K562 (cell line): ENCODE measurements around the gene C6orf47. TPM values are rescaled to one million over a fixed set of nuclear protein-coding genes. Genes with fewer than 3 reads are reported as not detected.

Source experiments
- KDM5B ChIP-seq: fragments of 200-600 bp; sonication (generic); IDR thresholded peaks from 2 replicates; pipeline ENCODE4 v1.6.1; 2012; ENCODE audit warnings: low read depth, mild to moderate bottlenecking, moderate library complexity, low read length, control low read depth, inconsistent platforms; ENCODE audit not compliant: insufficient replicate concordance
- KHSRP ChIP-seq: fragments of 450-650 bp; IDR thresholded peaks from 2 replicates; pipeline ENCODE4 v1.6.1; 2017
- NFIC ChIP-seq: fragments of 450-650 bp; IDR thresholded peaks from 2 replicates; pipeline ENCODE4 v1.6.1; 2017; ENCODE audit warnings: mild to moderate bottlenecking, inconsistent platforms
- PHF8 ChIP-seq: fragments of 200-600 bp; sonication (generic); IDR thresholded peaks from 2 replicates; pipeline ENCODE4 v1.6.1; 2012; ENCODE audit warnings: mixed run types, mild to moderate bottlenecking, inconsistent platforms, low read length, moderate library complexity, borderline replicate concordance
- RHOXF2B ChIP-seq: fragments of 250-450 bp; sonication (Bioruptor Pico); conservative IDR thresholded peaks from 2 replicates; pipeline ENCODE4 v1.5.1; 2021
- SMARCE1 ChIP-seq: fragments of 450-650 bp; IDR thresholded peaks from 2 replicates; pipeline ENCODE4 v1.7.1; 2016; ENCODE audit warnings: mild to moderate bottlenecking
- SMC3 ChIP-seq: conservative IDR thresholded peaks from 2 replicates; pipeline ENCODE4 v1.6.1; 2011; ENCODE audit warnings: low read depth, low read length, improper control_type of control experiment; ENCODE audit not compliant: insufficient read depth
- TCF7 ChIP-seq: sonication (generic); IDR thresholded peaks from 2 replicates; pipeline ENCODE4 v1.6.1; 2016; ENCODE audit warnings: antibody characterized with exemption, borderline replicate concordance
- polyA plus RNA-seq, 8 experiments: library from polyadenylated mRNA; depleted of rRNA in 4 of 8; stranded (reverse) in 5 of 8; unstranded in 3 of 8; fragments of >200 nt; fragmentation: Nextera tagmentation in 2 of 8; fragmentation: Illumina TruSeq in 1 of 8; extraction: Ambion mirVana in 2 of 8; extraction: Trizol in 1 of 8; gene quantifications; 2 replicates each; pipeline versions ENCODE4 v1.2.1 to v1.2.3, GENCODE V29; 2011 to 2014; ENCODE audit warnings: inconsistent platforms in 1 of 8, missing spikeins in 1 of 8
- total RNA-seq, 7 experiments: library from RNA; depleted of rRNA in 6 of 7; stranded (reverse); fragments of >200 nt in 6 of 7; fragmentation: Illumina TruSeq in 2 of 7; extraction: Trizol in 2 of 7; gene quantifications; 2 replicates each; pipeline versions ENCODE4 v1.2.1 to v1.2.3, GENCODE V29; 2011 to 2021; ENCODE audit warnings: low replicate concordance in 1 of 7
- TF ChIP-seq, protein P1 (sequence below), 3 experiments: fragments of 200-800 bp in 1 of 3; fragments of 250-450 bp in 1 of 3; fragments of 450-650 bp in 1 of 3; sonication (Bioruptor Pico) in 1 of 3; sonication (Bioruptor generic) in 1 of 3; formaldehyde crosslinking in 1 of 3; IDR thresholded peaks; 2 replicates each; pipeline versions ENCODE4 v1.6.1 to v1.8.0; 2016 to 2022; ENCODE audit warnings: mild to moderate bottlenecking in 2 of 3, missing genetic modification characterization in 2 of 3, missing compliant biosample characterization in 1 of 3, moderate library complexity in 1 of 3
- TF ChIP-seq, protein P2 (sequence below): fragments of 250-450 bp; sonication (Bioruptor Pico); IDR thresholded peaks from 2 replicates; pipeline ENCODE4 v1.4.0; 2020; ENCODE audit warnings: mild to moderate bottlenecking
- TF ChIP-seq, protein P3 (sequence below): fragments of 250-450 bp; sonication (Bioruptor Pico); IDR thresholded peaks from 2 replicates; pipeline ENCODE4 v1.4.0; 2020; ENCODE audit warnings: borderline replicate concordance
- TF ChIP-seq, protein P4 (sequence below): fragments of 450-650 bp; IDR thresholded peaks from 2 replicates; pipeline ENCODE4 v1.6.1; 2017; ENCODE audit warnings: antibody characterized with exemption
- TF ChIP-seq, protein P5 (sequence below): fragments of 200-400 bp; formaldehyde crosslinking; IDR thresholded peaks from 2 replicates; pipeline ENCODE4 v1.6.1; 2017; ENCODE audit warnings: mild to moderate bottlenecking, low read depth, low read length, moderate library complexity

Gene C6orf47
- total and polyA plus RNA-seq, 9 of the 15 experiments (the other 6 are each of a cell fraction or from before 2014, with no cell fraction given), result 0.14 to 43.8 (median 27.0) TPM

DNA sequence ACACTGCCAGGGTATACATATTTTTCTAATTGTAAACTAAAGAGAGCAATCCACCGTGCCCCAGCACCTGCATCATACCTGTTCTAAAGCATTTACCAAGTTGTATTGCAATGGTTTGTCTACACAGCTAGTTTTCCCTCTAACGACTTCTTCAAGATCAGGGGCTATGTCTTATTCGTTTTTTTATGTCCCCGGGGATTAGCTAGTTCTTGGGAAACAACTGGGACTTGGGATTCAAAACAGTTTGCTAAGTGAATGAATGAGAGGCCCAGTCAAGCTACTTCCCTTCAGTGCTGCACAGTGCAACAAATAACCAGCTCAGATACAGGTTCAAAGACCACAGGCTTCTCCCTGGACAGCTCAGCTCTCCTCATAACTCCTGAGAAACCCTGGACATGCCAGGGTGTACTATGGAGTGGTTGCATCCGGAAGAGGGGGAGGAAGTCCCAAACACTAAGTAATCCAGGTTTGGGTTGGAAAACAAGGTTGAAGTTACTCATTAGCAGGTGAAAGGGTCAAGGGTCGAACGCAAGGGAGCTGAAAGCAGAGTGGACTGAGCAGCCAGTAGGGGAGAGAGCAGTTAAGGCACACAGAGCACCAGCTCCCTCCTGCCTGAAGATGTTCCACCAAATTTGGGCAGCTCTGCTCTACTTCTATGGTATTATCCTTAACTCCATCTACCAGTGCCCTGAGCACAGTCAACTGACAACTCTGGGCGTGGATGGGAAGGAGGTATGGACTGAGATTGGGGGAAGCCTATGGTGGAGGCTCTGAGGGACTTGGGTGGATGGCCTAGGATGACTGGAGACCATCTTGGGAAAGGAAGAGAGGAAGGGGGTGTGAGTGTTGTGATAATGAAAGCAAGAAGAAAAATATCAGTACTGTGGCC is 5.0 kb downstream of the C6orf47 start, which contains the start of gene APOM (continued):
- TF ChIP-seq, protein P1, sequence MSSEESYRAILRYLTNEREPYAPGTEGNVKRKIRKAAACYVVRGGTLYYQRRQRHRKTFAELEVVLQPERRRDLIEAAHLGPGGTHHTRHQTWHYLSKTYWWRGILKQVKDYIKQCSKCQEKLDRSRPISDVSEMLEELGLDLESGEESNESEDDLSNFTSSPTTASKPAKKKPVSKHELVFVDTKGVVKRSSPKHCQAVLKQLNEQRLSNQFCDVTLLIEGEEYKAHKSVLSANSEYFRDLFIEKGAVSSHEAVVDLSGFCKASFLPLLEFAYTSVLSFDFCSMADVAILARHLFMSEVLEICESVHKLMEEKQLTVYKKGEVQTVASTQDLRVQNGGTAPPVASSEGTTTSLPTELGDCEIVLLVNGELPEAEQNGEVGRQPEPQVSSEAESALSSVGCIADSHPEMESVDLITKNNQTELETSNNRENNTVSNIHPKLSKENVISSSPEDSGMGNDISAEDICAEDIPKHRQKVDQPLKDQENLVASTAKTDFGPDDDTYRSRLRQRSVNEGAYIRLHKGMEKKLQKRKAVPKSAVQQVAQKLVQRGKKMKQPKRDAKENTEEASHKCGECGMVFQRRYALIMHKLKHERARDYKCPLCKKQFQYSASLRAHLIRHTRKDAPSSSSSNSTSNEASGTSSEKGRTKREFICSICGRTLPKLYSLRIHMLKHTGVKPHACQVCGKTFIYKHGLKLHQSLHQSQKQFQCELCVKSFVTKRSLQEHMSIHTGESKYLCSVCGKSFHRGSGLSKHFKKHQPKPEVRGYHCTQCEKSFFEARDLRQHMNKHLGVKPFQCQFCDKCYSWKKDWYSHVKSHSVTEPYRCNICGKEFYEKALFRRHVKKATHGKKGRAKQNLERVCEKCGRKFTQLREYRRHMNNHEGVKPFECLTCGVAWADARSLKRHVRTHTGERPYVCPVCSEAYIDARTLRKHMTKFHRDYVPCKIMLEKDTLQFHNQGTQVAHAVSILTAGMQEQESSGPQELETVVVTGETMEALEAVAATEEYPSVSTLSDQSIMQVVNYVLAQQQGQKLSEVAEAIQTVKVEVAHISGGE (CRISPR knock-in tag; IDR thresholded peaks at IDR 0.05), result no peak
- TF ChIP-seq, protein P2, sequence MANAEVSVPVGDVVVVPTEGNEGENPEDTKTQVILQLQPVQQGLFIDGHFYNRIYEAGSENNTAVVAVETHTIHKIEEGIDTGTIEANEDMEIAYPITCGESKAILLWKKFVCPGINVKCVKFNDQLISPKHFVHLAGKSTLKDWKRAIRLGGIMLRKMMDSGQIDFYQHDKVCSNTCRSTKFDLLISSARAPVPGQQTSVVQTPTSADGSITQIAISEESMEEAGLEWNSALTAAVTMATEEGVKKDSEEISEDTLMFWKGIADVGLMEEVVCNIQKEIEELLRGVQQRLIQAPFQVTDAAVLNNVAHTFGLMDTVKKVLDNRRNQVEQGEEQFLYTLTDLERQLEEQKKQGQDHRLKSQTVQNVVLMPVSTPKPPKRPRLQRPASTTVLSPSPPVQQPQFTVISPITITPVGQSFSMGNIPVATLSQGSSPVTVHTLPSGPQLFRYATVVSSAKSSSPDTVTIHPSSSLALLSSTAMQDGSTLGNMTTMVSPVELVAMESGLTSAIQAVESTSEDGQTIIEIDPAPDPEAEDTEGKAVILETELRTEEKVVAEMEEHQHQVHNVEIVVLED (CRISPR knock-in tag), result no peak
- TF ChIP-seq SMC3, result no peak
- TF ChIP-seq, protein P3, sequence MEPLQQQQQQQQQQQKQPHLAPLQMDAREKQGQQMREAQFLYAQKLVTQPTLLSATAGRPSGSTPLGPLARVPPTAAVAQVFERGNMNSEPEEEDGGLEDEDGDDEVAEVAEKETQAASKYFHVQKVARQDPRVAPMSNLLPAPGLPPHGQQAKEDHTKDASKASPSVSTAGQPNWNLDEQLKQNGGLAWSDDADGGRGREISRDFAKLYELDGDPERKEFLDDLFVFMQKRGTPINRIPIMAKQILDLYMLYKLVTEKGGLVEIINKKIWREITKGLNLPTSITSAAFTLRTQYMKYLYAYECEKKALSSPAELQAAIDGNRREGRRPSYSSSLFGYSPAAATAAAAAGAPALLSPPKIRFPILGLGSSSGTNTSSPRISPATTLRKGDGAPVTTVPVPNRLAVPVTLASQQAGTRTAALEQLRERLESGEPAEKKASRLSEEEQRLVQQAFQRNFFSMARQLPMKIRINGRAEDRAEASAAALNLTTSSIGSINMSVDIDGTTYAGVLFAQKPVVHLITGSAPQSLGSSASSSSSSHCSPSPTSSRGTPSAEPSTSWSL (CRISPR knock-in tag), result no peak
- no peak for TF ChIP-seq SMARCE1
- no peak for TF ChIP-seq RHOXF2B (CRISPR knock-in tag)
- TF ChIP-seq KHSRP, result no peak
- TF ChIP-seq, protein P4, sequence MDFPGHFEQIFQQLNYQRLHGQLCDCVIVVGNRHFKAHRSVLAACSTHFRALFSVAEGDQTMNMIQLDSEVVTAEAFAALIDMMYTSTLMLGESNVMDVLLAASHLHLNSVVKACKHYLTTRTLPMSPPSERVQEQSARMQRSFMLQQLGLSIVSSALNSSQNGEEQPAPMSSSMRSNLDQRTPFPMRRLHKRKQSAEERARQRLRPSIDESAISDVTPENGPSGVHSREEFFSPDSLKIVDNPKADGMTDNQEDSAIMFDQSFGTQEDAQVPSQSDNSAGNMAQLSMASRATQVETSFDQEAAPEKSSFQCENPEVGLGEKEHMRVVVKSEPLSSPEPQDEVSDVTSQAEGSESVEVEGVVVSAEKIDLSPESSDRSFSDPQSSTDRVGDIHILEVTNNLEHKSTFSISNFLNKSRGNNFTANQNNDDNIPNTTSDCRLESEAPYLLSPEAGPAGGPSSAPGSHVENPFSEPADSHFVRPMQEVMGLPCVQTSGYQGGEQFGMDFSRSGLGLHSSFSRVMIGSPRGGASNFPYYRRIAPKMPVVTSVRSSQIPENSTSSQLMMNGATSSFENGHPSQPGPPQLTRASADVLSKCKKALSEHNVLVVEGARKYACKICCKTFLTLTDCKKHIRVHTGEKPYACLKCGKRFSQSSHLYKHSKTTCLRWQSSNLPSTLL, result no peak
- TF ChIP-seq KDM5B, result no peak
- TF ChIP-seq, protein P5, sequence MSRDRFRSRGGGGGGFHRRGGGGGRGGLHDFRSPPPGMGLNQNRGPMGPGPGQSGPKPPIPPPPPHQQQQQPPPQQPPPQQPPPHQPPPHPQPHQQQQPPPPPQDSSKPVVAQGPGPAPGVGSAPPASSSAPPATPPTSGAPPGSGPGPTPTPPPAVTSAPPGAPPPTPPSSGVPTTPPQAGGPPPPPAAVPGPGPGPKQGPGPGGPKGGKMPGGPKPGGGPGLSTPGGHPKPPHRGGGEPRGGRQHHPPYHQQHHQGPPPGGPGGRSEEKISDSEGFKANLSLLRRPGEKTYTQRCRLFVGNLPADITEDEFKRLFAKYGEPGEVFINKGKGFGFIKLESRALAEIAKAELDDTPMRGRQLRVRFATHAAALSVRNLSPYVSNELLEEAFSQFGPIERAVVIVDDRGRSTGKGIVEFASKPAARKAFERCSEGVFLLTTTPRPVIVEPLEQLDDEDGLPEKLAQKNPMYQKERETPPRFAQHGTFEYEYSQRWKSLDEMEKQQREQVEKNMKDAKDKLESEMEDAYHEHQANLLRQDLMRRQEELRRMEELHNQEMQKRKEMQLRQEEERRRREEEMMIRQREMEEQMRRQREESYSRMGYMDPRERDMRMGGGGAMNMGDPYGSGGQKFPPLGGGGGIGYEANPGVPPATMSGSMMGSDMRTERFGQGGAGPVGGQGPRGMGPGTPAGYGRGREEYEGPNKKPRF, result no peak
- no peak for TF ChIP-seq PHF8
- TF ChIP-seq TCF7, result no peak
- no peak for TF ChIP-seq NFIC
